CD4-positive, alpha-beta T cell (primary cell): ENCODE results near the gene RAPGEF5. TPM values are rescaled to one million over a fixed set of nuclear protein-coding genes. Genes with fewer than 3 reads are reported as not detected.

Experiments
- ATAC-seq: fragments of 200-7000 bp; cut with Tn5 transposase; one replicate; pipeline ENCODE4 v1.10.0; 2022; ENCODE audit warnings: mild to moderate bottlenecking; ENCODE audit not compliant: poor library complexity
- CTCF ChIA-PET: fragments of 350-600 bp; sonication (Branson Sonifier 250); formaldehyde crosslinking; loops from one replicate; lab custom pipeline; 2021; ENCODE audit warnings: antibody characterized with exemption, inconsistent platforms; lab: Charles Lee
- POLR2A ChIA-PET: fragments of 350-600 bp; sonication (Branson Sonifier 250); formaldehyde crosslinking; loops from one replicate; lab custom pipeline; 2021; ENCODE audit warnings: antibody characterized with exemption, inconsistent platforms; lab: Charles Lee
- DNase-seq, 14 experiments: peaks; one replicate each; pipeline ENCODE4 v3.0.0-alpha.2; 2013 to 2020; ENCODE audit warnings: mixed read lengths in 2 of 14
- H3K27ac ChIP-seq, 2 donors: one replicate each; pipeline versions ENCODE4 v1.5.1 to v1.7.0; 2013; ENCODE audit warnings: low read length in 2 of 2, low read depth in 1 of 2, mild to moderate bottlenecking in 1 of 2
- H3K27me3 ChIP-seq, 2 experiments: 1 replicate in 1 of 2; 2 replicates in 1 of 2; pipeline versions ENCODE4 v1.6.1 to v1.7.0; 2013; ENCODE audit warnings: low read length in 2 of 2, control low read depth in 1 of 2, mild to moderate bottlenecking in 1 of 2, moderate library complexity in 1 of 2; ENCODE audit not compliant: insufficient read depth in 2 of 2, control insufficient read depth in 1 of 2
- H3K36me3 ChIP-seq: one replicate; pipeline ENCODE4 v1.6.1; 2013; ENCODE audit warnings: low read length, control low read depth; ENCODE audit not compliant: insufficient read depth
- H3K4me1 ChIP-seq: one replicate; pipeline ENCODE4 v1.6.1; 2013; ENCODE audit warnings: low read length, control low read depth; ENCODE audit not compliant: insufficient read depth
- H3K4me3 ChIP-seq: one replicate; pipeline ENCODE4 v1.5.1; 2013; ENCODE audit warnings: mild to moderate bottlenecking, low read length, moderate library complexity
- H3K9me3 ChIP-seq, 2 experiments: 1 replicate in 1 of 2; 2 replicates in 1 of 2; pipeline versions ENCODE4 v1.6.1 to v1.7.0; 2013; ENCODE audit warnings: low read length in 2 of 2, mild to moderate bottlenecking in 2 of 2, control low read depth in 1 of 2, moderate library complexity in 1 of 2; ENCODE audit not compliant: control insufficient read depth in 1 of 2, insufficient read depth in 1 of 2
- H3K27ac Mint-ChIP-seq: one replicate; pipeline ENCODE4 v1.8.0; 2020; ENCODE audit warnings: mixed read lengths
- H3K27me3 Mint-ChIP-seq: one replicate; pipeline ENCODE4 v1.8.0; 2021; ENCODE audit warnings: mixed read lengths
- H3K36me3 Mint-ChIP-seq: one replicate; pipeline ENCODE4 v1.8.0; 2021; ENCODE audit warnings: low read depth, mixed read lengths
- H3K4me1 Mint-ChIP-seq: one replicate; pipeline ENCODE4 v1.8.0; 2021; ENCODE audit warnings: low read depth, mixed read lengths
- H3K4me3 Mint-ChIP-seq: one replicate; pipeline ENCODE4 v1.8.0; 2020; ENCODE audit warnings: mild to moderate bottlenecking, mixed read lengths
- H3K9me3 Mint-ChIP-seq: one replicate; pipeline ENCODE4 v1.8.0; 2020; ENCODE audit warnings: mixed read lengths
- CTCF ChIP-seq: fragments of 200-600 bp; IDR thresholded peaks from one replicate; pipeline ENCODE4 v1.8.0; 2022; ENCODE audit warnings: antibody characterized with exemption, mild to moderate bottlenecking
- intact Hi-C, 2 experiments: fragments of 100-400 bp; cut with DNase I in 1 of 2; cut with micrococcal nuclease in 1 of 2; formaldehyde crosslinking; loops; one replicate each; pipeline versions ENCODE4 v1.15.1 to v1.9.0; 2023 to 2025; cut with DNase I, micrococcal nuclease
- total RNA-seq, 174 experiments: library from RNA in 2 of 174; stranded (reverse) in 2 of 174; gene quantifications; one replicate each; pipeline ENCODE4 v1.2.3 and lab custom pipeline; 2021 to 2026

Gene RAPGEF5
- total RNA-seq, 2 experiments from 2014 or later: 0.17 TPM; not detected in 1

GRCh38 chr7:22115689-22116088, 241.3 kb downstream of the RAPGEF5 start:
- Mint-ChIP-seq H3K36me3 (no peaks in the 10 kb centered on the region), H3K27me3 (no peaks in the 10 kb centered on the region), H3K4me3 (no peak overlapping the region), H3K27ac (no peak overlapping the region), H3K9me3 (no peaks in the 10 kb centered on the region), H3K4me1 (no peaks in the 10 kb centered on the region)
- ChIA-PET CTCF (no interaction called here), POLR2A (no interaction called here)
- no peaks in the 10 kb centered on the region for H3K9me3 ChIP-seq
- no peak overlapping the region for H3K27ac ChIP-seq
- intact Hi-C loops: no loop called here
- TF ChIP-seq CTCF: no peak
- H3K4me1 ChIP-seq: no peaks in the 10 kb centered on the region
- peaks cover 0 to 2% of the 10 kb centered on the region in 2 experiments for H3K27me3 ChIP-seq
- ATAC-seq (no peak), DNase-seq (no peak)
- H3K4me3 ChIP-seq: no peak overlapping the region
- H3K36me3 ChIP-seq: no peaks in the 10 kb centered on the region

DNA sequence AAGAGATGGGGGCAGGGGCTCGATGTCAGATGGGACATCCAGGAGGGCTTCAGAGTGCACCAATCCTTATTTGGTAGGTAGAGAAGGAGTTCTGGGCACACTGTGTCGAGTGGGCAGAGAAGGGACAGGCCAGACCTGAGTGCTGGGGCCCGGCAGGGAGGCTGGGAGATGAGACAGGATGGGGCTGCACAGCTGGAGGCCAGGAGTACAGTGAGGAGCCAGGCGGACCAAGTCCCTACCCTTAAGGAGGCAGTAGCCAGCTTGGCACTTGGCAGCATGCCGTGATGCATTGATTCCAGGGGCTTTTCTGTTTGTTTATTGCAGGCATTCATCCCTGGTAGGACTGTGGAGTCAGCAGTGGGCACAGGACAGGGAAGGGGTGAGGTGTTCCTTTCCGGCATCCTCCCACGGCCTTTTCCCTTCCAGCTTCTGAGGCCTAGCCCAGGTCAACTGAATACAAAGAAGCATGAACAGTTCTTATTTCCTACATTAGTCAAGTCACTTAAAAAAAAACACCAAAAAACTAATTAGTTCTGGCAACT, 242.4 kb downstream of the RAPGEF5 start:
- Mint-ChIP-seq H3K4me3 (no peak overlapping the region), H3K27ac (no peak overlapping the region), H3K27me3 (peaks cover 5% of the 10 kb centered on the region), H3K36me3 (no peaks in the 10 kb centered on the region), H3K4me1 (no peaks in the 10 kb centered on the region), H3K9me3 (no peaks in the 10 kb centered on the region)
- intact Hi-C loops: no loop called here
- no peaks in the 10 kb centered on the region for H3K4me1 ChIP-seq
- no peak overlapping the region for H3K4me3 ChIP-seq
- H3K36me3 ChIP-seq: no peaks in the 10 kb centered on the region
- DNase-seq: no peak
- CTCF ChIA-PET: no interaction called here
- no peaks in the 10 kb centered on the region for H3K9me3 ChIP-seq
- peaks cover 0 to 2% of the 10 kb centered on the region in 2 experiments for H3K27me3 ChIP-seq
- no peak overlapping the region for H3K27ac ChIP-seq
- POLR2A ChIA-PET: no interaction called here
- no peak for TF ChIP-seq CTCF
- ATAC-seq: no peak

DNA sequence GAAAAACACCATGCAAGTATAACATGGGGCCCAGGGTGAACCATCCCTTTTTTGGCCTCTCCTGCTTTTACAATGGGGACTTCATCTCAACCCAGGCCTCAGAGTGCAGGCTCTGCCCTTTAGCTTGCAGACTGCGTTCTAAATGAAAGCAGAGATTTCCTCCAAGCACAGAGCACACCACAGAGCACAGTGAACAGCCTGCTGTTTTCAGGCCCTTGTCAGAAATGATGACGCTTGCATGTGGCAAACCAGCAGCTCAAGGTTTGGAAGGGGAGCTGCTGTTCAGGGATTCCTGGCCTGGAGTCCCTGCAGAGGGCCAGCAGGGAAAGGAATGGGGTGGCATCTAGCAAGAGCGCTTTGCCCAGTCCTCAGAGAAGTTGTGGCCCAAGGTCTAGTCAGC, 243.9 kb downstream of the RAPGEF5 start:
- Histone ChIP-seq H3K27me3 (peaks cover 0 to 2% of the 10 kb centered on the region in 2 experiments), H3K36me3 (no peaks in the 10 kb centered on the region), H3K9me3 (no peaks in the 10 kb centered on the region), H3K27ac (no peak overlapping the region), H3K4me1 (no peaks in the 10 kb centered on the region), H3K4me3 (no peak overlapping the region)
- POLR2A ChIA-PET: no interaction called here
- ATAC-seq: no peak
- no peak overlapping the region for H3K27ac Mint-ChIP-seq
- H3K36me3 Mint-ChIP-seq: no peaks in the 10 kb centered on the region
- intact Hi-C loops: no loop called here
- no peak for TF ChIP-seq CTCF
- no peaks in the 10 kb centered on the region for H3K9me3 Mint-ChIP-seq
- H3K4me3 Mint-ChIP-seq: no peak overlapping the region
- H3K27me3 Mint-ChIP-seq: peaks cover 5% of the 10 kb centered on the region
- H3K4me1 Mint-ChIP-seq: no peaks in the 10 kb centered on the region
- CTCF ChIA-PET: interaction anchor here (0.7 kb wide), 1 partner anchor 376 kb away, joined by 3 read pairs; no protein-coding TSS in a partner anchor
- DNase-seq: no peak
